ENCODE data around the gene KCTD20.

Gene KCTD20

DNA sequence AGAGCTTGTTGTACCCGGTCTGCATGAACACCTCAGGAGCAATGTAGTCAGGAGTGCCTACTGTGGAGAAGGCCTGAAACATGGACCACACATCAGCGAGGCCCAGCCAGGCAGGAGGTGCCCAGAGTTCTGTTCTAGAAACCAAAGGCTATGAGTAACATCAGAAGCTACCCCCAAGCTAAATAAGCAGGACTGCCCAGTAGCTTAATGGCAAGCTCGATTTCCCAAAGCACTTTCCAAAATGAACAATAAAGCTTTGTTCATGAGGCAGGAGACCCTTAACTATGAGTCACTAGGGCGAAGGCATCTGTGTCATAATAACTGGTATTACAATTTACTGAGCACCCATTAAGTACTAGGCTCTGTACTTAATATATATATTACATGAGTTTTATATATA, 57.1 kb downstream of the KCTD20 start:
- DNase-seq, result no peak

DNA sequence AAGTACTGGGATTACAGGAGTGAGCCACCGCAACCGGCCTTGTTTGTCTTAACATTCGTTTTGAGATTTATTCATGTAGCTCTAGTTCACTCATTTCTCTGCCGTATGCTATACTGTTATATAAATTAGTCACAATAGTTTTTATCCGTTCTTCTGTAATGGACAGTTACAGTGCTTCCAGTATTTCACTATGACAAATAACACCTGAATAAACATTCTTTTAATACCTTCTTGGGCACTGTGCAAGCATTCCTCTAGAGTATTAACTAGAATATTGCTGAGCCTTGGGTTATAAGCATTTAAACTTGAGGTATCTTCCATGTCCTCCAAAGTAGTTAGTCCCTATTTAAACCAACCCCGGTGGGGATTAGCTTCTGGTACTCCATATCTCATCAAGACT, 58.9 kb downstream of the KCTD20 start:
- no peak for DNase-seq

DNA sequence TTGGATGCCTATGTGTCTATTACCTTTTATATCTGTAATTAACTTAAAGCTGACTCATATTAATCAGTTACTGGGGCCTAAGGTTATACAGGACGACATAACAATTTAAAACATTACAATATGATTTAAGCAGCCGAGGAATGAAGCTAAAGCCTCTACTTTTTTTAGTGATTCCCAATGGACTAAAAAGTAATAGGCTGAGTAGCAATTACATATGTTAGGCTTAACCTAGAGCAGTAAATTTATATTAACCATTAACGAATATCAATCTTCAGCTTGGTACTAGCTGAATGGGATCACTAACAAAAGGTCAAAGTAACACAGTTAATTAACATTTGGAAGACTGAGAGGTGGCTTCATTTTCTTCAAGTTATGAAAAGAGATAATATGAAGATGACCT, 61.4 kb downstream of the KCTD20 start:
- DNase-seq, result no peak

GRCh38 chr6:36504982-36505381, 62.2 kb downstream of the KCTD20 start:
- DNase-seq, result no peak

DNA sequence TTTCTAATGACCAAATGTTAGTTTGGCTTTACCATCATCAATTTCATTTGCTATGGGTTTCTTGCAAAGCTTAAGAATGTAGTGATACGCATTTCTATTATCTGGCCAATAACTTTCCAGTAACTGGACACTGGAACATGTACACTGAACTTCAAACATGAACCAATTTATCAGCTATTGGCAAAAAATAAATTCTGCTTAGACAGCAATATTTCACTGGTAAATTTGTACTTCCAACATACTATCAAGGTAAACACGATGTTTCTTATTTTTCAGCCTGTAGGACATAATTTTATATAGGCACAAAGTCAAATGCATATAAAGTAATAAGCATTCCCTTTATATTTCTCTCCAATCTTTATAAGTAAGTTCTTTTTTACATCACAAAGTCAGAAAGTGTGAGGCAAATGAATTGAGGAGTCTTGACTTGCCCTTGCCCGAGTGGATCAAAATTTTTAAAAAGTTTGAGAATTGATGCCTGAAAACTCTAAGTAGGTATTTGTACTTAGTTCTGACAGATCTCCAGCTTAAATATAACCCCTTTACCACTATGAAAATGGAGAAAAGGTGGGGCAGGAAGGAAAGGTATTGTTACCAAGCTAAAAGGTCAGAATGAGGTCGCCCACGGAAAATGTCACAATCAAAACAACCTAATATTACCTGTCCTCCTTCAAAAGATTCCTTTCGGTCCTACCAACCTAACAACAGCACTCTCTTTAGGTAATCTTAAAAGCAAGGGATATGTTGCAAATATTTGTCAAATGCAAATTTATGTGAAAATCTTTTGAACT, 63.1 kb downstream of the KCTD20 start:
- no peak for DNase-seq

- no peak for DNase-seq
These were observed 63.8 kb downstream of the KCTD20 start for GRCh38 chr6:36506611-36507010.

DNA sequence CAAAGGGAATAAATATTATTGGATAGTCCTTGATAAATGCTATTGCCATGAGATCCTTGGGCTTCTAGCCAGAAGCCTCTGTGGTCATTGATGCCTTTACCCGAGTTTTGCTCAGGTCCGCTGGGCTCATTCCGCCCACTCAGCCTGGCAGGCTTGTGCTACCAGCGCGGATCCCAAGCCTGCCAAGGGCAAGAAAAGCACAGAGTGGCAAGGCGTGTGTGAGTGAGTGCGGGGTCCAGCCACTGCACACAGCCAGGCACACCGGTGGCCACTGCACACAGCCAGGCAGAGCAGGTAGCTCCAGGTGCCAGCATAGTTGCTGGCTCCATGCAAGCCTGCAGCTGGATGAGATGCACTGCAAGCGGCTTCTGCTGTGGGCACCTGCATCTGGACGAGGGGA, 65.7 kb downstream of the KCTD20 start:
- no peak for DNase-seq

- DNase-seq, result no peak
These were observed 67.6 kb downstream of the KCTD20 start for GRCh38 chr6:36510365-36510764.

DNA sequence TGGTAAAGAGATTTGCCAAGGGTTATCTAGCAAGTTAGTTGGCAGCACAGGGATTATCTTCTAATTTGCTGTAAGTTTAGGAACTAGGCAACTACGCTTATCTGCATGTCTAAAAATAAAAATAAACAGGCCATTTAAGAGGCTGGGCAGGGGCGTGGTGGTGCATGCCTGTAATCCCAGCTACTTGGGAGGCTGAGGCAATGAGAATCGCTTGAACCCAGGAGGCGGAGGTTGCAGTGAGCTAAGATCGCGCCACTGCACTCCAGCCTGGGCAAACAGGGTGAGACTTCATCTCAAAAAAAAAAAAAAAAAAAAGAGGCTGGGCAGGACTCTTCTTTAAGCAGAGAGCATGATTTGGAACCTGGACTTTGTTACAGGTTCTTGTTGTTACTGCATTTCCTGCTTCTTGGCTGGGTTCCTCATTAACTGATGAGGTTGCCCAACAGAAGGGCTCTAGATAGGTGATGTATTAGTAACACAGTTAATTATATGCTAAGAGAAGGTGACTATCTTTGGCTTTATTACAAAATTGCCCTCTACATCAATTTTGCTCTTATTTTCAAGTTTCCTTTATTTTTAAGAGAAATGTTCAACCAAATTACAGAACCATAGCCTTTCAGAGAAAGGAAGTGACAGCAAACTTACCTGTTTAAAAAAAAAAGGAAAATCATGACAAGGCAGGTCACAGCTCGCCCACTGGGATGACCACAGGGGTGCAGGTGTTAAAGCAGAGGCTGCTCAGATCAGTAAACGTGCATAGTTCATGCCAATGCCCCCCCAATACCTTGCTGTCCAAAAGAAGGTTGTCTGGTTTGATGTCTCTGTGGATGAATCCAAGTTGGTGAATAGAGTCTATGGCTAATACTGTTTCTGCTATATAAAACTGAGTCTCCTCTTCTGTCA, 72.0 kb downstream of the KCTD20 start:
- DNase-seq, result no peak

GRCh38 chr6:36515844-36516243, 73.0 kb downstream of the KCTD20 start:
- no peak for DNase-seq

- DNase-seq, result no peak
These were observed 73.8 kb downstream of the KCTD20 start for GRCh38 chr6:36516559-36516958.

GRCh38 chr6:36516988-36517387, 74.2 kb downstream of the KCTD20 start:
- DNase-seq, result no peak

- DNase-seq, result no peak
These were observed 74.6 kb downstream of the KCTD20 start for GRCh38 chr6:36517408-36517807.

DNA sequence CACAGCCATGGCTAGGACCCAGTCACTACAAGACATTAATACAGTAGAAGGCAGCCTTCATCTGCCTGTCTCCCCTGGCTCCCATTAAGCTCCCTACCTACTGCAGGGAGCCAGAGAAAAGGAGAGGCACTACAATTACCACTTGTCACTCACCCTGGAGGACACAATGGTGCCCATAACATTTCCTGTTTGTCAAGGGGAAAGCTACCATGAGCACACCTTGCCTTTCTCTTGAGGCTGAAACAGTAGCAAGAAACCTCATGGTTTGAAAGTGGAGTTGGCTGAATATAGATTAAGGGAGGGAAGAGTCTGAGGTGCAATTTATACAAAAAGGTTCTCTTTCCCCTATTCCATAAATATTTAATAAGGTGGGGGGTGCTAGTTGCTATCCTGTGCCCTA, 76.6 kb downstream of the KCTD20 start:
- no peak for DNase-seq

DNA sequence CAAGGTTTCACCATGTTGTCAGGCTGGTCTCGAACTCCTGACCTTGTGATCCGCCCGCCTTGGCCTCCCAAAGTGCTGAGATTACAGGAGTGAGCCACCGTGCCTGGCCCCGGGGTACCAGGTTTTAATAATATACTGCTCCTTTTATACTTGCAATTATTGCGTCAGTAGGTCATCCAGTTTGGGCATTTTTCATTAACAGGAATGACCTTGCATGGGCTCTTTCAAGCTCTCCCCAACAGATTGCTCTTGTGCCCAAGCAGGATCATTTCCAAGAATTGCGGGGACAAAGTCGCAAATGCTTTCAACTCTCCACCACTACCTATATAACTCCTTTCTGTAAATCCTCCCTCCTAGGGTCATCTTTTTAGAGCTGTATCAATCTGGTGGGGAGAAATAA, 80.7 kb downstream of the KCTD20 start:
- DNase-seq, result no peak

DNA sequence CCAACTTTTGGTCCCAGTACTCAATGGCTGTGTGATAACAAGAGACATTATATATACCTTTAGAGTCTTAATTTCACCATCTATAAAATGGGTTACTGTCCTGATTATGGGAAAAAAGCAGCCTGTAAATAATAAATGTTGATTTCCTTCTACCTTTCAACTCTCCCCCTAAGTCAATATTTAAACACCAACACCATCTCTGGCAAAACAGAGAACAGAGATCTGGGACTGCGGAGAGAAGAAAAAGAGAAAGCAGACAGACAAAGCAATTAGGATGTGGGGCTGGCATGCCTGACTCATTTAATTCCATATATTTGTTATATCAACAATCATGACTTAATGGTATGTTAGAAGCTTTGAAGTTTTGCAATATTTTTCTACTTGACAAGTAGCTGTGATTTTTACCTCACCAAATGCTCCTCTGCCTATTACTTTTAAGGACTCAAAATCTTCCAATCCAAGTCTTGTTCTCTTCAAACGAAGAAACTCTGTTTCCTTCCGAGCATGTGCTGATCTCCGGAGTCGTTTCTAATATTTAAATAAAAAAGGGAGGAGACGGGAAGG, 81.2 kb downstream of the KCTD20 start:
- no peak for DNase-seq

GRCh38 chr6:36524871-36525270, 82.1 kb downstream of the KCTD20 start:
- DNase-seq, result no peak

DNA sequence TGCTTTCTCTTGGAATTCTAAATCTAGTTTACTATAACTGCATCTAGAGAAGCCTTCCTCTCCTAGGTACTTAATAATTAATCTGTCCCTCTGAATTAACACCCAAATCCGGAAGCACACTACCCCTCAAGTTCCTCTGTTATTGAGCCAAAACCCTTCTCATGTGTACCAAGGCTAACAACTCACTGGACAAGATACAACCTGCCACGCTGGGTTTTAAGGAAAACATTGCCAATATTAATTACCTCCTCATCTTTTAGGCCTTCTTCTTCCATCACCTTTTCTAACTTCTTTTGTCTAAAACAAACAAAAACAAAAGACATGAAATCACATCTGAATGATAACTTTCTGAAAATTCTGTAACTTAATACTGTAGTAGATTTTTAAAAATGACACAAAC, 82.5 kb downstream of the KCTD20 start:
- no peak for DNase-seq

DNA sequence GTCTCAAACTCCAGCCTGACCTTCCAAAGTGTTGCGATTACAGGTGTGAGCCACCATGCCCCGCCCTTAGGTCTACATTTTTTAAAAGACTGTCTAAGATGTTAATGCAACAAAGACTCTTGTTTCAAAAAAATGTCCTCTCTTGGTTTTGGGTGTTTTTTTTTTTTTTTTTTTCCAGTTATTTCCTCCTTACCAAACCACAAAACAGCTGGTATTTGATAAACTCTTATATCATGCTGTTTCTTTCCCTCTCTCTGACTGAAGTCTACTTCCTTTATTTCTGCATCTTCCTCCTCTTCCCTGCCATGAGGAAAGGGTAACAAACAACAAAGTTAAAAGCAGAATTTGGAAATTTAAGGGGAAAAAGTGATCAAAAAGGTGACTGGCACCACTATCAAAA, 83.3 kb downstream of the KCTD20 start:
- peak; percentile 27 for DNase-seq

GRCh38 chr6:36533321-36533720, 90.5 kb downstream of the KCTD20 start:
- no peak for DNase-seq

- DNase-seq, result no peak
These were observed 94.2 kb downstream of the KCTD20 start for GRCh38 chr6:36536873-36537547.

DNA sequence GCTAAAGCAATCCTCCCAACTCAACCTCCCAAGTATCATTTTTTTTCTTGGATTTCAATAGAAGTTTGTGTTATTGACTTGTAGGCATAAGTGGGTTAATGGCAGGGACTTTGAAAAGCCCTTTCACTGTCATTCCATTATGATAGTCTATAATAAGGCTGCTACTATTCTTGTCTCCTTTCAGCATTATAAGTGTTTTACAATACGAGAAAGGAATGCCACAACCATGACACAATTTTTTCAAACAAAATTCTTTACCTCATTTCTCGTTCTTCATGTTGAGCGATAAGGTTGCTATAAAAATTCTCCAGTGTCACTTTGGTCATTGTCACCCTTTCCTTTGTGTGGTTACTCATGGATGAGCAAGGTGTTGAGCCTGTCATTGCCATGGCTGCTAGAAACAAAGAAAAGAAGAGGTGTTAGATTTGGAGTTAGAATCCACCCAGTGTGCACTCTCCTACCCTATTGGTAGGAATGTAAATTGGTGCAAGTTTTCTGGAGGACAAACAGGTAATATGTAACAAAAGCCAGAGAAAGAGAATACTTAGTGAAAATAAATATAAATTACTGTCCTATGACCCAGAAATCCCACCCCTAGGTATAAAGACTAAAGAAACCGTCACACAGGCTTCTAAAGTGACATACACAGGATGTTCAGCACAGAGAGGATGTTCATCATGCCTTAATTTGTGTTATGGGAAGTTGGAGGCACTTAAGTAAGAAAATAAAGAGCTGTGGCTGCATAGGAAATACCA, 97.2 kb downstream of the KCTD20 start:
- DNase-seq, result no peak
